K562 (cell line): Measurements from ENCODE around the gene RHOV. TPM values are rescaled to one million over a fixed set of nuclear protein-coding genes. Genes with fewer than 3 reads are reported as not detected.
A peak's percentile ranks its signal among the peaks of the same experiment; 100 is the strongest.

Experiments
- ATAC-seq: fragments of 200-7000 bp; cut with Tn5 transposase; 3 replicates; pipeline ENCODE4 v1.9.1; 2020; ENCODE audit warnings: moderate library complexity
- BruUV-seq: library from RNA; stranded (reverse); fragments of 400-500 nt; replicated peaks from 2 replicates; lab custom pipeline; 2021; lab: Mats Ljungman, UMichigan
- CTCF ChIA-PET: fragments of 300-600 bp; formaldehyde crosslinking; extraction: SDS; loops from one replicate; lab custom pipeline; 2021; ENCODE audit warnings: low intra/inter-chr PET ratio; lab: Yijun Ruan, JAX
- POLR2A ChIA-PET: fragments of 300-600, 350-650 bp; sonication (Branson Sonifier 250); formaldehyde crosslinking; extraction: SDS; loops from one replicate; lab custom pipeline; 2021; ENCODE audit warnings: antibody characterized with exemption, inconsistent platforms; lab: Yijun Ruan, JAX
- DNase-seq, 4 experiments: peaks; one replicate each; pipeline versions ENCODE4 v3.0.0 to v3.0.0-alpha.2; 2011 to 2018; ENCODE audit warnings: low spot score in 3 of 4, mixed read lengths in 3 of 4; ENCODE audit errors: extremely low read depth in 1 of 4
- FAIRE-seq: peaks from 2 replicates; lab custom pipeline; 2011; peaks lifted over from hg19 to GRCh38; lab: Jason Lieb, UNC
- H2AFZ ChIP-seq: 2 replicates; pipeline ENCODE4 v1.6.0; 2011; ENCODE audit warnings: low read depth, low read length, control low read depth, inconsistent platforms
- H3K27ac ChIP-seq: fragments of 200-600 bp; 3 replicates; pipeline ENCODE4 v1.8.0; 2011; ENCODE audit warnings: low read depth, mild to moderate bottlenecking, control low read depth, inconsistent platforms, low read length, moderate library complexity, mixed read lengths; ENCODE audit errors: extremely low read depth
- H3K27me3 ChIP-seq, 2 experiments: fragments of 300-600 bp in 1 of 2; 2 replicates in 1 of 2; 3 replicates in 1 of 2; pipeline versions ENCODE4 v1.6.0 to v1.8.0; 2011; ENCODE audit warnings: inconsistent platforms in 2 of 2, low read length in 2 of 2, mild to moderate bottlenecking in 1 of 2, mixed read lengths in 1 of 2, moderate library complexity in 1 of 2; ENCODE audit not compliant: control insufficient read depth in 2 of 2, insufficient read depth in 2 of 2
- H3K36me3 ChIP-seq: fragments of 300-600 bp; 3 replicates; pipeline ENCODE4 v1.8.0; 2011; ENCODE audit warnings: mild to moderate bottlenecking, low read length, inconsistent platforms; ENCODE audit not compliant: control insufficient read depth, insufficient read depth
- H3K4me1 ChIP-seq, 2 experiments: fragments of 200-600 bp in 1 of 2; replicated peaks in 1 of 2; 2 replicates in 1 of 2; 3 replicates in 1 of 2; pipeline versions ENCODE4 v1.5.1 to v1.8.0; 2011; ENCODE audit warnings: inconsistent platforms in 2 of 2, low read length in 2 of 2, mild to moderate bottlenecking in 1 of 2, mixed read lengths in 1 of 2, moderate library complexity in 1 of 2; ENCODE audit not compliant: control insufficient read depth in 2 of 2, insufficient read depth in 2 of 2
- H3K4me2 ChIP-seq: 2 replicates; pipeline ENCODE4 v1.6.1; 2011; ENCODE audit warnings: low read length, control low read depth, inconsistent platforms, mixed read lengths; ENCODE audit not compliant: insufficient read depth
- H3K4me3 ChIP-seq: fragments of 200-600 bp; sonication (generic), shearing (Covaris generic); 2 replicates; pipeline ENCODE4 v1.5.1; 2016; ENCODE audit warnings: control low read depth, inconsistent platforms
- H3K79me2 ChIP-seq: fragments of 200-600 bp; 3 replicates; pipeline ENCODE4 v1.8.0; 2011; ENCODE audit warnings: low read length, inconsistent platforms; ENCODE audit not compliant: control insufficient read depth, insufficient read depth
- H3K9ac ChIP-seq, 2 experiments: 2 replicates each; pipeline versions ENCODE4 v1.6.0 to v1.6.1; 2011; ENCODE audit warnings: low read depth in 2 of 2, low read length in 2 of 2, control low read depth in 1 of 2, inconsistent platforms in 1 of 2, mild to moderate bottlenecking in 1 of 2, mixed read lengths in 1 of 2; ENCODE audit not compliant: insufficient read depth in 1 of 2
- H3K9me1 ChIP-seq: one replicate; pipeline ENCODE4 v1.6.0; 2011; ENCODE audit warnings: inconsistent platforms, mild to moderate bottlenecking, low read length, moderate library complexity; ENCODE audit not compliant: control insufficient read depth, insufficient read depth
- H3K9me3 ChIP-seq: replicated peaks from 2 replicates; pipeline ENCODE4 v1.5.1; 2011; ENCODE audit warnings: low read depth, low read length, inconsistent platforms; ENCODE audit not compliant: control insufficient read depth, insufficient read depth
- H4K20me1 ChIP-seq: replicated peaks from 2 replicates; pipeline ENCODE4 v1.6.1; 2011; ENCODE audit warnings: low read length, inconsistent platforms, mixed read lengths; ENCODE audit not compliant: control insufficient read depth, insufficient read depth
- ETV5 ChIP-seq: sonication (generic); formaldehyde crosslinking; IDR thresholded peaks from 2 replicates; pipeline ENCODE4 v1.4.0; 2020; ENCODE audit warnings: low read depth, mild to moderate bottlenecking, missing genetic modification reagents
- HMGN3 ChIP-seq: IDR thresholded peaks from 2 replicates; pipeline ENCODE4 v1.6.1; 2011; ENCODE audit warnings: borderline replicate concordance, low read depth, mild to moderate bottlenecking, mixed read lengths, low read length; ENCODE audit not compliant: insufficient read length; ENCODE audit errors: extremely low read depth
- MCM5 ChIP-seq: fragments of 450-650 bp; IDR thresholded peaks from 2 replicates; pipeline ENCODE4 v1.6.1; 2016; ENCODE audit warnings: low read depth
- NR1H2 ChIP-seq: sonication (generic); formaldehyde crosslinking; IDR thresholded peaks from 2 replicates; pipeline ENCODE4 v1.4.0; 2020; ENCODE audit warnings: mild to moderate bottlenecking, missing genetic modification reagents
- RHOXF2B ChIP-seq: fragments of 250-450 bp; sonication (Bioruptor Pico); conservative IDR thresholded peaks from 2 replicates; pipeline ENCODE4 v1.5.1; 2021
- WGBS: fragments of 100-300 bp; shearing (Covaris generic); methylation state at CpG from one replicate; pipeline ENCODE4 v1.1.6; 2016; ENCODE audit warnings: low coverage, mixed read lengths; ENCODE audit not compliant: insufficient coverage; ENCODE audit errors: missing lambda C conversion rate; 5-methylcytosine and 5-hydroxymethylcytosine counted together
- in situ Hi-C: fragments of 300-500 bp; cut with MboI; formaldehyde crosslinking; loops from 4 replicates; pipeline ENCODE4 v1.15.0; 2018; ENCODE audit warnings: inconsistent platforms, mixed read lengths
- intact Hi-C: fragments of 100-400 bp; cut with micrococcal nuclease; formaldehyde crosslinking; loops from 2 replicates; pipeline ENCODE4 v1.14.2; 2022
- polyA plus RNA-seq, 8 experiments: library from polyadenylated mRNA; depleted of rRNA in 4 of 8; stranded (reverse) in 5 of 8; unstranded in 3 of 8; fragments of >200 nt; fragmentation: Nextera tagmentation in 2 of 8; fragmentation: Illumina TruSeq in 1 of 8; extraction: Ambion mirVana in 2 of 8; extraction: Trizol in 1 of 8; gene quantifications; 2 replicates each; pipeline versions ENCODE4 v1.2.1 to v1.2.3, GENCODE V29; 2011 to 2014; ENCODE audit warnings: inconsistent platforms in 1 of 8, missing spikeins in 1 of 8
- total RNA-seq, 7 experiments: library from RNA; depleted of rRNA in 6 of 7; stranded (reverse); fragments of >200 nt in 6 of 7; fragmentation: Illumina TruSeq in 2 of 7; extraction: Trizol in 2 of 7; gene quantifications; 2 replicates each; pipeline versions ENCODE4 v1.2.1 to v1.2.3, GENCODE V29; 2011 to 2021; ENCODE audit warnings: low replicate concordance in 1 of 7
- TF ChIP-seq, protein P1 (sequence below): sonication (generic); formaldehyde crosslinking; IDR thresholded peaks from 2 replicates; pipeline ENCODE4 v1.8.1; 2023; ENCODE audit warnings: mild to moderate bottlenecking, missing genetic modification reagents

Gene RHOV
- total and polyA plus RNA-seq, 9 of the 15 experiments (the other 6 are each of a cell fraction or from before 2014, with no cell fraction given) = 0.08 to 2.0 (median 1.1) TPM

DNA sequence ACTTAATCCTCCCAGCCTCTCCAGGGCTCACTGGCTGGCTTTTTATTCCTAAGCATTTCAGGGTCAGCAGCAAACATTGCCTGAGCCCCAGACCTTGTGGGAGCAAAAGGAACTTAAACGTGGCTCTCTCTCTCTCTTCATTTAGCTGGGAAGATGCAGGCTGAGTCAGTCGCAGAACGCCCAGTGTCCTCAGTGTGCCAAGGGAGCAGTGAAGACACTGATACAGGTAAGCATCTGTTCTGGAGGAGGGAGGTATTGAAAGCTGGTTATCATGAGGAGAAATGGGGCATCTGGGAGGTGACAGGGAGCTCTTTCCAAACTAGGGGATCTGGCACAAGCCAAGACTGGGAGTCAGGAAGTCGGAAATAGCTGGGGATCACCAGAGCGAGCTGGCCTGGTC is 4.3 kb downstream of the RHOV start:
- Histone ChIP-seq H3K36me3 (no peaks in the 10 kb centered on the region), H3K27ac (no peak overlapping the region), H2AFZ (peak overlapping the region; percentile 51; the same call in 1 of the 2 replicates), H3K9me3 (no peaks in the 10 kb centered on the region), H3K79me2 (no peaks in the 10 kb centered on the region), H3K4me1 (peaks cover 9 to 24% of the 10 kb centered on the region in 2 experiments; a peak in 4 of 5 replicates), H4K20me1 (no peaks in the 10 kb centered on the region), H3K27me3 (no peaks in the 10 kb centered on the region), H3K9ac (peak overlapping the region in 1 of 2 experiments; percentile 19; a peak in 1 of 4 replicates), H3K4me3 (no peak overlapping the region), H3K9me1 (no peaks in the 10 kb centered on the region), H3K4me2 (no peak overlapping the region)
- DNase-seq = no peak
- ChIA-PET CTCF (no interaction called here), POLR2A (interaction anchor here (6.8 kb wide), 1 partner anchor 9 kb away, joined by 72 read pairs; no protein-coding TSS in a partner anchor)
- 45% methylated on average over 5 of the region's 5 CpGs for WGBS
- in situ Hi-C loops (no loop called here), intact Hi-C loops (no loop called here)
- TF ChIP-seq RHOXF2B (CRISPR knock-in tag) (no peak), NR1H2 (CRISPR knock-in tag) (no peak), HMGN3 (no peak), ETV5 (no peak), MCM5 (no peak)
- TF ChIP-seq, protein P1, sequence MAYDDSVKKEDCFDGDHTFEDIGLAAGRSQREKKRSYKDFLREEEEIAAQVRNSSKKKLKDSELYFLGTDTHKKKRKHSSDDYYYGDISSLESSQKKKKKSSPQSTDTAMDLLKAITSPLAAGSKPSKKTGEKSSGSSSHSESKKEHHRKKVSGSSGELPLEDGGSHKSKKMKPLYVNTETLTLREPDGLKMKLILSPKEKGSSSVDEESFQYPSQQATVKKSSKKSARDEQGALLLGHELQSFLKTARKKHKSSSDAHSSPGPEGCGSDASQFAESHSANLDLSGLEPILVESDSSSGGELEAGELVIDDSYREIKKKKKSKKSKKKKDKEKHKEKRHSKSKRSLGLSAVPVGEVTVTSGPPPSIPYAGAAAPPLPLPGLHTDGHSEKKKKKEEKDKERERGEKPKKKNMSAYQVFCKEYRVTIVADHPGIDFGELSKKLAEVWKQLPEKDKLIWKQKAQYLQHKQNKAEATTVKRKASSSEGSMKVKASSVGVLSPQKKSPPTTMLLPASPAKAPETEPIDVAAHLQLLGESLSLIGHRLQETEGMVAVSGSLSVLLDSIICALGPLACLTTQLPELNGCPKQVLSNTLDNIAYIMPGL (CRISPR knock-in tag) = no peak
- FAIRE-seq = no peak
- no peak for ATAC-seq
- no TSS peak for BruUV-seq
